Stimulated activated CD8-positive, alpha-beta memory T cell treated with anti-CD3 and anti-CD28 coated beads, Interleukin-4, amount 100 ng/mL, for 4 hours (primary cell): ENCODE data around the gene MCTP2.
"Not testable (repeated sequence)": the region's sequence is repeated elsewhere in the genome, so short reads cannot be mapped to it uniquely, and the experiment has no call there.

Experiments
- DNase-seq, 2 donors: peaks; one replicate each; pipeline ENCODE4 v3.0.0-alpha.2; 2020; ENCODE audit warnings: low read depth in 2 of 2, low spot score in 1 of 2

Gene MCTP2

DNA sequence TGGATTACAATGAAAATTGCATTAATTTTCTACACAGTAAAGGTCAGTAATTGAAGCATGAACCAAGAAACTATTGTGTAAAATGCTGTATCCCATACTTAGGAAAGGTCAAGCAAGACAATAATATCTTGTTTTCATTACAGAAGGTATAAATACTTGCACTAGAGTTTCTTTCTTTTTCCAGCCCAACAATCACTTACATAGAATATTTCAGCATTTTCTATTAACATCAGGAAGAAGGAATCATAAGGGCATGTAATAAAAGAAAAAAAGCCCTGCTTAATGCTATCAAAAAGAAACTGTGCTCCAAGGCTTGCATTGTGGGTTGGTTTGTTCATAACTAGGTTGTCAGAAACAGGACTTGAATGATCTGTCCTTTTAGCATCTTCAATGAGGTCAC, 215.1 kb downstream of the MCTP2 start:
- no peak for DNase-seq

DNA sequence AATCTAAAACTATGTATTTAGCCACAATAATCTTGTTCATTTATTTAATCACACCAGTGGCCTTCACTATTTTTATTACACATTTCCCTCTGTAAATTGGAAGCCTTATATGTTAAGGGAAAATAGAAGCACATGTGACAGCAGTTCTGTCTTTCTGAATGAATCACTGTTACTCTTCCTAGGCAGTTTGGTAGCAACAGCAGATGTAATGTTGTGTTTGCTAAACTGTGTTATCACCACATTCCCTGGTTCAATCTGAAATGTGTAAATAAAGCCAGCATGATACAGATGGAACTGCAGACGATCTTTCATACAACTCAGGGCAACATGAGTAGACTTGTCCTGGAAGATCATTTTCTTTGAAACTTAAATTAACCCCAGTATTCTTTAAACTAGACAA, 220.1 kb downstream of the MCTP2 start:
- DNase-seq: no peak

DNA sequence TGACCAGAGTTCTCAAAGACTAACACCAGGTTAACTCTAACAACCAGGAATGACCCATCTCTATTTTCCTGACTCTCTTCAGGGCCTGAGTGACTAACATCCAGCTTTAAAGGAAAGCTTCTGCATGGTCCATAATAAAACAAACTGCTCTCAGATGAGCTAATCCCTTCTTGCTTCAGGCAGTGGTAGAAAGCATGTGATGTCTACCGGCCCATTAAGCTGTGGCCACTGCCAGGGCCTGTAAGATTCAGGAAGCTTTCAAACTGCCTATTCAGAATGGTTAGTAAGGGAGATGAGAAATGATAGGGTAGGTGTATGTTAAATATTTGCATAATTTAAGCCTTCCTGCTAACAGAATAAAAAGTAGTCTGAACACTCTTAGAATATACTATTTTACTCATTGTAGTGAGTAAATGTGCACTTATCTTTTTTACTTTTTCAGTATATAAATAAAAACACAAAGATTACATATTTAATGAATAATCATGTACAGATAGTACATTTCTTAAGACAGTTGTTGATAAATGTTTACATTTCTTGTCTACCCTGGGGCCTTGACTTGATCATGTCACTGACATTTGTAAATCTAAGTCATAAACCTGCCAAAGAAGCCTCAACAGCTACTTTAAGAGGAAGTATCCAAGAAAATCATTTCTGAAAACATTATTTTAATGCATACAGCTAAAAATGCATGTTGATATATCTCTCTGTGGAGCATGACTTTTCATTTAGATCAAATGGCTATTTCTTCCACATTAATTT, 222.0 kb downstream of the MCTP2 start:
- DNase-seq: no peak

DNA sequence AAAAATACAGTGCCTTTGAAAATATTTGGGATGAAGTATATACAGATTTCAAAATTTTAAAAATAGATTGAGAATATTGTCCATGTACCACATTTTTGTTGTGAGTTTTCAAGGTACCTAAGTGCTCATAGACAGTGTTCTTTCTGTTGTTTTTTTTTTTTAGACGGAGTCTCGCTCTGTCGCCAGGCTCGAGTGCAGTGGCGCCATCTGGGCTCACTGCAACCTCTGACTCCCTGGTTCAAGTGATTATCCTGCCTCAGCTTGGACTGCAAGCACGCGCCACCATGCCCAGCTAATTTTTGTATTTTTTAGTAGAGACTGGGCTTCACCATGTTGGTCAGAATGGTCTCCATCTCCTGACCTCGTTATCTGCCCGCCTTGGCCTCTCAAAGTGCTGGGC, 223.9 kb downstream of the MCTP2 start:
- no peak for DNase-seq

DNA sequence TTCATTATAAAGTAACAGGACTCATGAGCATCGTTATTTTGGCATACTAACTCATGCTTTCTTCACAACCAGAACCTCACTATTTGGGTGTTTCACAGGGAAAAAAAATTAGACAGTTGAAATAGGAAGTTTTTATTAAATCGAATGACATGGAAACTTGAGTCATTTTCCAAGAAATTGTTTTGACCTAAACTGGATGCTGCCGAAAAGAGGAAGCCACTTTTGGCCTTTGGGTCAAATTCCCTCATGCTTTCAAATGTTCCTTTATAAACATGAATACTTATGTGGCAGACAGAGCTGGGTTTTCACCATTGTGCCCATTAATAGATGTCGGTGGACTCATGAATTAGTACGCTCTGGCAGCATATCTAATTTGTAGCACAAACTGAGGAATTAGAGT, 224.9 kb downstream of the MCTP2 start:
- DNase-seq: no peak

DNA sequence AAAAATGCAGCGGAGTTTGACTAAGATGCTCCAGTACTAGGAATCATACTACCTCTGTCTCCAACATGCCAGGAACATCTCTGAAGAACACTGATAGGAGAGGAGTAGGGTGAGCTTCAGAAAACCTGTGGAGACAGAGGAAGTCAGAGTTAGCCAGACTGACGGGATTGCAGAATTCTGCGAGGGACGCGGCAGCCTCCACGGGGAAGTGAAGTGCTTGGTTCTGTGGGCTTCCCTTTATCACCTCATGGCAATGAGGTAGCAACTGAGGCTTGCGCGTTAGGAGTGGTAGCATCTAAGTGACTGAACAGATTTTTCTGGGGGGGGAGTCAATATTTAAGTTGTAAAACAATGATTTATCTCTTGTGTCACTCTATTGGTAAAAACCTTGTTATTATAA, 226.3 kb downstream of the MCTP2 start:
- DNase-seq: no peak

DNA sequence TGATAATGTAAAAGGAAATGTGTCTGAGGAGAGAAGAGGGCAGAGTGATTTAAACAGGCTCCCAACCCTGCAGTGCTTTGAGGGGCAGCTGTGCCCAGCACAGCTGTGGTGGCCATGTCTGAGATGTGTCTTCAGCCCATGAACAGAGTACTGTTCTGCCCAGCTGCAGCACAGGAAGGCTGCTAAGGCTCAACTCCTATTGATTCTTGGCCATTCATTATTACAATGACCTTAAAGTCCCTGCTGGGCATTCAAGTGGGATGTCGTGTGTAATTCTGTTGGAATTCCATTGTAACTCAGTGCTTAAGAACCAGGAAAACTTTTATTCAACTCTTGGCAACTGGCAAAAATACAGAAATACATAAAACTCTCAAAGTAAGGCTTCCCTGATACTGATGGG, 229.3 kb downstream of the MCTP2 start:
- DNase-seq: no peak

DNA sequence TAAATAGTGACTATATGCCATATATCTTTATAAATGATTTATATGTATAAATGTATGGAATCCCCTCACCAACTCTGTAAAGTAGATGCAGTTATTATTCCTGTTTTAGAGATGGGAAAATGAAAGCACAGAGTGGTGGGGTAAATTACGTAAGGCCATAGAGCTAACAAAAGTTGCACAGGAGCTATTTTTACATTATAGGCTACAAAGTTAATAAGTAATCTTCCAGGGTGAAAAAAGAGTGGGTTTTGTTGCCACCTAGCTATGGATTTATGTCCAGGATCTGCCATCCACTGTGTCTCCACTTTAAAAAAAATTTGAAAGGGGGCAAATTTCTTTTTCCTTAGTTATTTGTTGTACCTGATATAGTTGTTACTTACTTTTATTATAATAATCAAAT, 235.7 kb downstream of the MCTP2 start:
- DNase-seq: no peak

DNA sequence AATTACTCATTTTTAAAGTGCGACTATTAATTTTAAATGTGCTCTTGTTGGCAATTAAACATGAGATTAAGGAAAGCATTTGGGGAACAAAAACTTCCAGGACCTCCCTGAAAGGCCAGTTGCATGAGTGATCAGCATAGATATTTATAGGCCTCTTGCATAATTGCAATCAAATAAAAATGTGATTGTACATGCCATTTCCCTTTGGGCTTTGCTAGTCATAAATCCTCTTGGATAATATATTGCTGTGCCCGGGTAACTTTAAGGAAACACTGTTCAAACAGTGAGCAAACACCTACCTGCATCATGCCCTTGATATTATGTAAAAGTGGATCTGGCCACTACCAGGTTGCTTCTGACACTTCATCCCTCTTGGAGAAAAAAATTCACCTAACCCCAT, 239.1 kb downstream of the MCTP2 start:
- DNase-seq: no peak

DNA sequence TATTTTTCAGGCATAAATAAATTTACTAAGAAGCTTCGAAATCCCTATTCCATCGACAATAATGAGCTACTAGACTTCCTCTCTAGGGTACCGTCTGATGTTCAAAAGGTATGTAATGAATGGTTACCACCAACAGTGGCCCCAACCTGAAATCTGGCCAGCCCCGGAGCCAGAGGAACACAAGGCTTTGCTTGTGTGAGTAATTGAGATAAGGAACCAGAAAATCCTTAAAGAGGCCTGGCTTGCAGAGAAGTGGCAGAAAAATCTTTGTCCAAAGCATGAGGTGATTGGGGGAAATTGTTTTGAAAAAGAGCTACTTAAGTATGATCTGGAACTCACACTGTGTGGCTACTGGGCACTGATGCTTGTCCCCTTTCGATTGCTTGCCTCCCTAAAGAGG, 245.3 kb downstream of the MCTP2 start:
- DNase-seq: no peak

DNA sequence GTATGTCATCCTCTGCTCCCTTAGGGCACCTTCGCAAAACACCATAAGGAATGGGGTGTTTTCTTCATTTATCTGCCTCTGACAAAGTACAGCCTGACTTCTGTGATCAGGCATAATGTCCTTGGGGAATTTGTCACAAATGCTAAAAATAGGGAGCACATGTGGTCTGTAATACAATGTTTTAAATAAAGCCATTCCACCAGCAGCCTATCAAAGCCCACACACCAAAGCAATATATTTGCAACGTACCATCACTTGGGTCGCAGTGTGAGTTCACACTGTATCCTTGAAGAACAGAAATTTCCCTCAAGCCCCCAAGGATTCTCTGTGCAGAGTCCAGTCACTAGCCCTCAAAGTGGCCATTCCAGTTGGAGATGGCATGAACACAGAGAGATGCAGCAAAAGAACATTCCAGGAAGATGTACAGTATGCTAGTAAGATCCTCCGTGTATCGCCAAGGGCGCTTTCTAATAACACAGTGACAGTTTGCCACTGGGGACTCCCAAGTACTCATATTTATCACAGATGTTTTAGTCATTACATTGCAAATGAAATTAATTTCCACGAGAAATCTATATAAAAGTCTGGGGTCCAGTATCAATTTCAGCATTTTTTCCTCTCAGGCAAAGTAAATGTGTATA, 246.7 kb downstream of the MCTP2 start:
- DNase-seq: no peak

DNA sequence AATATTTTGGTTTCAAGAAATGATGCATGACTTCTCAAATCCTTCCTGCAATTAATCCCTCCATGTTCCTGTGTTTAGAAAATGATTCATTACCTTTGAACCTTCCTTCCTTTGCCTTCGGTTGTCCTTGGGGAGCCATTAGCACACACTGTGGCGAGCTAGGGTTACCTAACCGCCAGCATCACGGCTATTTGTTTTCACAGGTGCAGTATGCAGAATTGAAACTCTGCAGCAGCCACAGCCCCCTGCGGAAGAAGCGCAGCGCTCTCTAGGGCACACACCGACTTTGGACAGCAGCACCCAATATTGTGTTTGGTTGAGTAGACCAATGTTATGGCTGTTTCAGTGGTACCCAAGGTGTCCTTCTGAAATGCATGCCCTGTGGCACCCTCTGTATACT, 247.4 kb downstream of the MCTP2 start:
- no peak for DNase-seq

DNA sequence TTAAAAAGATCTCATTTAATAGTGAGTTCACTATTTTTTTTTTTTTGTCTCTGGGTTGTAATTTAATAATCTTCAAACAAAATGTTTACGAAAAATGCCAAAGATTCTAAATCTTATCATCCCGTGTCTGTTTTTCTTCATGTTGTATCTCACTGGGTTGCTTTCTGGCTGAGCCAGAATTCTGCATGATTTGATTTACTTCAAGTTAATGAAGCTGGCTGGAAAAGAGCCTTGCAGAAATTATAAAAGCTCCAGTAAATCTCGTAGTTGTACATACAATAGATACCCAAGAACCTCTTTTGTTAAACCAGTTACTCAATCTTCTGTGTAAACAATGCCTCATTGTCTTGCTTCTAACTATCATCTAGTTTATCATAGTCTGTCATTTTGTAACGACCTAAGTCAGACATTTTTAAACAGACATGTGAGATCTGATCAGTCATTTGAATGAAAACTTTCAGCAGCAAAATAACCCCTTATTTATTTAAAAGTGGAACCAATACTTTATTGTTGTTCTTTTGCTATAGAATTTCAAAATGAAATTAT, 249.0 kb downstream of the MCTP2 start:
- DNase-seq: no peak

DNA sequence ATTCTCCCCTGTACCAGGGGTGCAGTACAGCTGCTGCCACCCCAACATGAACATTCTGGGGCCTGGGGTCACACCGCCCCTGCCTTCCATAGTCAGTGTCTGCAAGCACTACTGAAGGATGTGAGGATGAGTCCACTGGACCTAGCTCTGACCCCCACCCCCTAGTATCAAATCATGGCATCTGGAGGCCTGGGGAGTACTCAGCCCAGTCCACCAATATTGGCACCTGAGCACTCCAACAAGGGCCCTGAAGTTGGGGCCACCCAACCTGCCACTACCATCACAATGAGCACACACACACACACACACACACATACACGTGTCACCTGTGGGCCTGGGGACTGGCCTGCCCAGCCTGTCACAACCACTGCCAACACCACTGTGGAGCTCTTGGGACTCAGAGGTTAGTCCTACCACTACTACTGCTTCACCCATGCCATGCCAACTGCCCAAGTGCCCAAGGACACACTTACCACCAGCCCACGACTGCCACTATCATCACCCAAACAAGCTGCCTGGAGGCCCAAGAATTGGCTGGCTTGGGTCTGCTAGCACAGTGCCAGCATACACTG, 253.9 kb downstream of the MCTP2 start:
- DNase-seq: no peak

DNA sequence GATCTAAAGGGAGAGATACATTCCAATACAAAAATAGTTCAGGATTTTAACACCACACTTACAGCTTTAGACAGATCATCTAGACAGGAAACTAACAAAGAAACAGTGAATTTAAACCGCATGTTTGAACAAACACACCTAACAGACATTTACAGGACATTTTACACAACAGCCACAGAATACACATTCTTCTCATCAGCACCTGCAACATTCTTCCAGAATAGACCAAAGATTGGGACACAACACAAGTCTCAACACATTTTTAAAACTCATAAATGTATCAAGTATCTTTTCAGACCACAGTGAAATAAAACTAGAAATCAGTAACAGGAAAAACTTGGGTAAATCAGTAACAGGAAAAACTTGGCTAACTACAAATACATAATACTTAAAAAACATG, 256.3 kb downstream of the MCTP2 start:
- DNase-seq: no peak

DNA sequence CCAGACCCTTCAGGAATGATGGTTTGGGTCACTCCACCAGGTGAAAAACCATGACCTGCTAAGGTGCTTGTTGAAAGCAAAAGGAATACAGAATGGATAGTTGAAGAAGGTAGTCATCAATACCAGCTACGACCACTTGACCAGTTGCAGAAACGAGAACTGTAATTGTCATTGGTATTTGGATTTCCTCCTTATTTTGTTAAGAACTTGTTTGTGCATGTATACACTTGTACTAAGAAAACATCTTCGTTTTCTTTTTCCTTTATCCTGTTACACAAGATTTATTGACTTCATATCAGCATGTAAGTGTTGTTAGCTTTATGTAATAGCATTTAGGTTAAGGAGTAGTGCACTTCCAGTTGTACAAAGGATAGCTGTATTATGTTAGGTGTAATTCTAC, 261.8 kb downstream of the MCTP2 start:
- no peak for DNase-seq

DNA sequence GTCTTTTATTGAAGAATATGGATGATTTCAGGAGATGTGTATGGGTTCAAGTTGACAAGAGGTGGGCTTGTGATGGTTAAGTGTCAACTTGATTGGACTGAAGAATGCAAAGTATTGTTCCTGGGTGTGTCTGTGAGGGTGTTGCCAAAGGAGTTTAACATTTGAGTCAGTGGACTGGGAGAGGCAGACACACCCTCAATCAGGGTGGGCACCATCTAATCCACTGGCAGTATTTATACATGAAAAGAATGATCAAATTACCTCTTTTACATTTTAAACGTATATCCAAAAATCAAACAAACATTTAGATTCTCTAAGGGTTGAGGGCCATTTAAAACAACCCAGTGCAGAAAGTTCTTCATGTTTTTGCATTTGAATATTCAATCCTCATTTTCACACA, 262.2 kb downstream of the MCTP2 start:
- DNase-seq: not testable (repeated sequence)

DNA sequence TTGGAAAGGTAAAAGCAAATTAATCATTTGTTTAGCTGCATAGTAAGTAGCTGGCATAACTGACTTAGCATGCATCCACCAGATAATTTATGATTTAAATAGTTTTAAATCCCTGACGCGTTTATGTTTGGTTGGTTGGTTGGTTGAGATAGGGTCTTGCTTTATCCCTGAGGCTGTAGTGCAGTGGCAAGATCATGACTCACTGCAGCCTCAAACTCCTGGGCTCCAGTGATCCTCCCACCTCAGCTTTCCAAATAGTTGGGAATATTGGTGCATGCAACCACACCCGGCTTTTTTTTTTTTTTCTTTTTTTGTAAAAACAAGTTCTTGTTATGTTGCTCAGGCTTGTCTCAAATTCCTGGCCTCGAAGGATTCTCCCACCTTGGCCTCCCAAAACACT, 263.4 kb downstream of the MCTP2 start:
- DNase-seq: no peak

DNA sequence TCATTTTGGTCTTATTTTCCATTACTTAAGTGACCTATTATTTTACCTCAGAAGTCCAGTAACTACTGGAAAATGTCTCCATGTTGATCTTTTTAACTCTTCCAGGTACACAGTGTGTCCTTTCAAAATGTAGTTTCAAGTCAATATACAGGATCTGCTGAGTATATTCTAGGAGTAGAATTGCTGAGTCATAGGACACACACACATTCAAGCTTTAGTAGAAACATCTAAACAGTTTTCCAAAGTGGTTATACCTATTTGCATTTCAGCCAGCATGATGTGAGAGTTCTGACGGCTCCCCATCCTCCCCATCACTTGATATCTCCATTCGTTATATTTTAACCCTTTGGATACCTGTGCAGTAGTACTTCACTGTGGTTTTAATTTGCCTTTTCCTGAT, 271.9 kb downstream of the MCTP2 start:
- DNase-seq: no peak

DNA sequence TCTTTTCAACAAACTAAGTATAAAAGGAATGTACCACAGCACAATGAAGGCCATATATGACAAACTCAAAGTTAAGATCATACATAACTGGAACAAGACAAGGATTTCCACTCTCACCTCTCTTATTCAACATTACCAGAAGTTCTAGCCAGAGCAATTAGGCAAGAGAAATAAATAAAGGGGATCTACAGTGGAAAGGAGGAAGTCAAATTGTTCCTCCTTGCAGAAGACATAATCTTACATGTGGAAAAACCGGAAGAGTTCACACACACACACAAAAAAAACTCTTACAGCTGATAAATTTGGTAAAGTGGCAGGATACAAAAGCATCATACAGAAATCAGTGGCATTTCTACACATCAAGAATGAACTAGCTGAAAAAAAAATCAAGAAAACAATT, 277.9 kb downstream of the MCTP2 start:
- DNase-seq: no peak

DNA sequence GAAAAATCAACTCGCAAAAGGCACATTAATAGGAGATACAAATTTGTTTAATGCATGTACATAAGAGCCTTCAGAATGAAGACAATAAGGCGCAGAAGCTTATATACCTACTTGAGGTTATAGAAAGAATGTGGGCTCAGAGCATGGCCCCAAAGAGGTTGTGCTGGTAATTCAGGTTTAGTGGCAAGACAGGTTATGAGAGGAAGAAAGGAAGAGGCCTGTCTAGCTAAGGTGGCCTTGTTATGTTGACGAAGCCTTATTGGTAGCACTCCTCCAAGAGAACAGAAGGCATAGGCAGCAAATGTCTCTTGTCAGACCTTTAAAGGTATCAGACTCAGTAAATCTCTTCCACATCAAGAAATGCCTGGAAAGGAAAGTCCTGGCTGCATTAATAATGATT, 290.8 kb downstream of the MCTP2 start:
- DNase-seq: no peak

DNA sequence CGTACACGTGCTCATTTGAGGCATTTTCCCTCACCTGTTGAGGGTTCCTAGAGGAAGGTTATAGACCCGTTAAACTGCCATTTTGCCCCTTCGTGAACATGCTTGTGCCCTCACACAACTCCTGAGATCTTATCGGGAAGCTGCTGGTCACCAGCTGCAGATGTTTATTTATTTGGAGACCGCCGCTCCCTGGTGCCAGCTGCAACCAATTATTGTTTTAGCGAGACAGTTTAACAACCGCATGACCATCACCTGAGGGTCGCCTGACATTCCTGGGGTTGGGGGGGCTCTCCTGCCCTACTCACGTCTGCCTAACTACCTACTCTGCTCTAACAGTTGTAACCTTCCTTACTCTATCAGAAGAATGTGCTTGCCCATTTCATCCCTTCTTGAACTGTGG, 292.5 kb downstream of the MCTP2 start:
- no peak for DNase-seq

DNA sequence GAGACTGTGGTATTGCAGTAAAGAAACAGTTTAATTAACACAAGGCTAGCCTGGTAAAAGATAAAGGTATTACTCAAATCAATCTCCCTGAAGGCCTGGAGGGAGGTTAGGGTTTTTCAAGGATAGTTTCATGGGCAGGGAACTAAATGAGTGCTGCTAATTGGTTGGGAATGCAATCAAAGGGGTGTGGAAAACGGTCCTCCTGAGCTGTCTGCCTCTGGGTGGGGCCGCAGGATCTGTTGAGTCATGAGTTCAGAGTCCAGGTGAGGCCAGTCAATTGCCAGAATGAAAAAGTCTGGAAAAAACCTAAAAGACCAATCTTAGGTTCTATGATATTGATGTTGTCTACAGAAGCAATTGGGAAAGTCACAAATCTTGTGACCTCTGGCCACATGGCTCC, 293.2 kb downstream of the MCTP2 start:
- no peak for DNase-seq
